ENCODE measurements around the gene CLDN24.

The CLDN24 gene

GRCh38 chr4:183285886-183286285 lies 36.3 kb downstream of the CLDN24 start:
- DNase-seq (ENCODE audit: low read depth, low spot score) = no peak

DNA sequence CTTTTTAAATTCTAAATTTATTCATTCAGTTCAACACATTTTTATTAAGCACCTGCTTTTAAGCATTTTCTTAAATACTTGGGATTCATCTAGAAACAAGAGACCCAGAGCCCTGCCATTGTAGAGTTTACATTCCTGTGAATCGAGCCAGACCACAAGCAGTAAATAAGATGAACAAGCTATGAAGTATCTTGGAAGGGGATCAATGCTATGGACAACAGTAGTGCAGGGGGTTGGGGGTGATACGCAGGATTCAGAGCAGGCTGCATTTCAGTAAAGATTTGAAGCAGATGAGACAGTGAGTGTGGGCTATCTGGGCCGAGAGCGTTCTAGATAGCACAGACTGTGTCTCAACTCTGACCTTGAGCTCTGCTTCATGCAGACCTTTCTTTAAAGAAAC lies 37.3 kb downstream of the CLDN24 start:
- no peak for DNase-seq (ENCODE audit: low read depth, low spot score)

DNA sequence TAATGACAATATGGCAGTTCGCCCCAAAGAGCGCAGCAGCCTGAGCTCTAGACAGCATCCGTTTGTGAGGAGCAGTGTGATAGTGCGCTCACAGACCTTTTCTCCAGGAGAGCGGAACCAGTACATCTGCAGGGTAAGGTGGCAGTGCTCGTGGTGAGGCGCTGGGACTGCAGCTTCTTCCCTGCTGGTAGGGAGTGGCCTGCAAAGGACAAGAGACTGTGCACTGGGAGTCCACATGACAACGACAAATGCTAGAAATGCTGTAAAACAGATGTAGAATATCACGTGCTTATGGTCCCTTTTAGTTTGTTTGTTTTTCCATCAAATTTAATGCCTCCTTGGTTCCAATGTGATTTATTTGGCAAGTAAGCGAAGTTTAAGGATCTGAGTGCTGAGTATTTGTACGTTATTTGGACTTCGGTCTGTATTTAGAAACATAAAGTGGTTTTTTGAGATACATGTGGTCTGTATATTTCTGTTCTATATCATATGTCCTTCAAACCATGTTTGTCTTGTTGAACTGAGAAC lies 37.9 kb downstream of the CLDN24 start:
- no peak for DNase-seq (ENCODE audit: low read depth, low spot score)

DNA sequence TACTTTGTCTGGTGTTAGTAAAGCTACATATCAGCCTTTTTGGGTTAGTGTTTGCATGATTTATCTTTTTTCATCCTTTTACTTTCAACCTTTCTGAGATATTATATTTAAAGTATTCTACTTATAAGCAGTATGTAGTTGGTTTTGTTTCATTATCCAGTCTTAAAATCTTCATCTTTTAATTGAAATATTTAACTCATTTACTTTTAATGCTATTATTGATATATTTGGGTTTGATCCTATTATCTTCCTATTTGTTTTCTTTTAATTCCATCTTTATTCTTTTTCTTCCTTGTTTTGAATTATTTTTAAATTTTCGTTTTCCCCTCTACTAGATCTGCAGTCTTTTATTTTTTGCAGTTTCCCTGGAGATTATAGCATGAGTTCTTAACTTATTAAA lies 46.1 kb downstream of the CLDN24 start:
- DNase-seq (ENCODE audit: low read depth, low spot score) = no peak

GRCh38 chr4:183272384-183272783 lies 49.8 kb downstream of the CLDN24 start:
- DNase-seq (ENCODE audit: low read depth, low spot score) = no peak
